AG04449 (cell line): ENCODE data around the gene BCAS3.

Source experiments
- CTCF ChIA-PET: fragments of 350-600 bp; formaldehyde crosslinking; extraction: SDS; loops from one replicate; lab custom pipeline; 2021; ENCODE audit warnings: antibody characterized with exemption; lab: Yijun Ruan, JAX
- POLR2A ChIA-PET: fragments of 400-600, 350-600 bp; formaldehyde crosslinking; extraction: SDS; loops from one replicate; lab custom pipeline; 2020; ENCODE audit warnings: antibody characterized with exemption, inconsistent platforms; lab: Yijun Ruan, JAX
- DNase-seq: peaks from one replicate; pipeline ENCODE4 v3.0.0-alpha.2; 2010; ENCODE audit warnings: low read depth, low spot score
- H3K4me3 ChIP-seq: 2 replicates; pipeline ENCODE4 v1.5.1; 2011; ENCODE audit warnings: low read depth, mild to moderate bottlenecking, control low read depth, low read length
- CTCF ChIP-seq: IDR thresholded peaks from one replicate; pipeline ENCODE4 v1.5.1; 2011; ENCODE audit warnings: mild to moderate bottlenecking, moderate library complexity, low read length, control low read depth, inconsistent platforms; ENCODE audit not compliant: insufficient read depth; ENCODE audit errors: missing control alignments

Gene BCAS3

GRCh38 chr17:61317779-61318178, 640.1 kb downstream of the BCAS3 start:
- CTCF ChIA-PET = no interaction called here
- TF ChIP-seq CTCF = no peak
- DNase-seq = no peak
- no peak overlapping the region for H3K4me3 ChIP-seq
- POLR2A ChIA-PET = no interaction called here

GRCh38 chr17:61318684-61319098, 641.0 kb downstream of the BCAS3 start:
- ChIA-PET CTCF (no interaction called here), POLR2A (no interaction called here)
- no peak for TF ChIP-seq CTCF
- H3K4me3 ChIP-seq = no peak overlapping the region
- no peak for DNase-seq

GRCh38 chr17:61321344-61321743, 643.7 kb downstream of the BCAS3 start:
- ChIA-PET CTCF (no interaction called here), POLR2A (no interaction called here)
- no peak for DNase-seq
- no peak for TF ChIP-seq CTCF
- no peak overlapping the region for H3K4me3 ChIP-seq

GRCh38 chr17:61322325-61323002, 644.8 kb downstream of the BCAS3 start:
- DNase-seq = no peak
- H3K4me3 ChIP-seq = no peak overlapping the region
- POLR2A ChIA-PET = no interaction called here
- CTCF ChIA-PET = interaction anchor here (0.9 to 2.1 kb wide), 3 partner anchors 8 to 15 kb away, joined by 4 to 7 read pairs (median 4); no protein-coding TSS in a partner anchor
- TF ChIP-seq CTCF = no peak

GRCh38 chr17:61323003-61323908, 645.6 kb downstream of the BCAS3 start:
- TF ChIP-seq CTCF = no peak
- ChIA-PET CTCF (interaction anchor here (0.9 to 2.1 kb wide), 3 partner anchors 9 to 15 kb away, joined by 4 to 7 read pairs (median 4); no protein-coding TSS in a partner anchor), POLR2A (no interaction called here)
- DNase-seq = no peak
- no peak overlapping the region for H3K4me3 ChIP-seq
